HG02763 (cell line): ENCODE data around the gene CAPNS1.

Source experiments
- ATAC-seq: cut with Tn5 transposase; IDR thresholded peaks from one replicate; pipeline ENCODE4 v1.9.1; 2021; ENCODE audit warnings: mild to moderate bottlenecking, moderate library complexity; ENCODE audit not compliant: unreplicated experiment

CAPNS1 gene

DNA sequence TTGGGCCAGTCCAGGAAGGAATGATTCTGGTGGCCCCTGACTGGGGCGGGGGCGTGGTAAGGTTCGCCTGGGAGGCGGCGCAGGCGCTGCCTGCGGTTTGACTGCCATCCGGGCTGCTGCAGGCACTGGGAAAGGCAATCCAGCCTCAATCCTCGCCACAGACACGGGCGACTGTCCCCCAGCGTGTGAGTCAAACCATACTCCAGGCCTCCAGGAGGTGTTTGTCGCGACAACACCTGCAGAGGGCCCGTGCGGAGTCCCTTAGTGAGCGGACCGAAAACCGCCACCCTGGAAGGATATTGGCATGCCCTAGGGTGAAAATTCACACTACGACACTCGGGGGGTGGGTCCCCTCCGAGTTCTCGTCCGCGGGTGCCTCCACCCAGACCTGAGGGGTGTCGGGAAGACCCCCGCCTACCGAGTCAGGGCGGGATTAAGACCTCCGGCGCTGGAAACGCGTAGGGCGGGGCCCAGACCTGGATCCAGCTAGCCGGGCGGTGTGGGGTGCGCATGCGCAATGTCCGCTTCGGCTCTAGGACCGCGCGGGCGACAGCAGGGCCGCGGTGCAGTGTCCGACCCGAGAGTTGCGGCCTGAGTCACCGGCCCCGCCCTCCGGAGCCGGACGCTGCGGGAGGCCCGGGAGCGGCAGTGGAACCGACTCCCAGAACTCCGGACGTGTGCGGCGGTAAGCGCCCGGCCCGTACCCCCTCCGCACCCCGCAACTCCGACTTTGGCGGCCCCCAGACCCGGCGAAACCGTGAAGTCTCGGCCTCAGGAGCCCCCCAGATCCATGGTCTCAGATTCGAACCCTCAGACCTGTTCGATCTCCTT, at the start of gene CAPNS1:
TSS of gene CAPNS1 (plus strand) at position 594 of the 831 bp plus-strand sequence. CDS start 946 bp downstream, outside the sequence.
- ATAC-seq = peak; percentile 85

DNA sequence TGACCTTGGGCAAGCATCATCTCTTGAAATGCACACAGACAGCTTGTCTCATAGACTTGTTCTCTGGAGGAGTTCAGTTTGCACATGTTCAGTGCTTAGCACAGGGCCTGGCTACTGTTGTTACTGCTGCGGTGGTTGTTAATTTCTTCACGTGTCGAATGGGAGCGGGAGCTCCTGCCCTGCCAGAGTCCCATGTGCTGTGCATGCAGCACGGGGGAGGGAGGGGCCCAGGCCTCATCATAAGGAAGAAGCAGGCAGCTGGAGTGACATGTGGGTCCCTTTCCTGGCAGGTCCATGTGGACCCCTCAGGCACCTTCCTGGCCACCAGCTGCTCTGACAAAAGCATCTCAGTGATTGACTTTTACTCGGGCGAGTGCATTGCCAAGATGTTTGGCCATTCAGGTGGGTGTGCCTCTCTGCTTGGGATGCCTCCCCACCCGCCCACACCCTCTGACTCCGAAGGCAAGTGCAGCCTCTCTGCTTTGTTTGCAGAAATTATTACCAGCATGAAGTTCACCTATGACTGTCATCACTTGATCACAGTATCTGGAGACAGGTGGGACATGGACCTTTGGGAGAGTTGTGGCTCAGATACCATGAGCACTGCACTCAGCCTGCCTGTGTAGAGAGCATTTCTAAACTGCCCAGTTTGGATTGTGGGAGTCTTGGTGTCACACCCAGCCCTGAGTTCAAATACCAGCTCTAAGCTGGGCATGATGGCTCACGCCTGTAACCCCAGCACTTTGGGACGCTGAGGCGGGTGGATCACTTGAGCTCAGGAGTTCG, 48.8 kb upstream of the CAPNS1 start:
- ATAC-seq = no peak

DNA sequence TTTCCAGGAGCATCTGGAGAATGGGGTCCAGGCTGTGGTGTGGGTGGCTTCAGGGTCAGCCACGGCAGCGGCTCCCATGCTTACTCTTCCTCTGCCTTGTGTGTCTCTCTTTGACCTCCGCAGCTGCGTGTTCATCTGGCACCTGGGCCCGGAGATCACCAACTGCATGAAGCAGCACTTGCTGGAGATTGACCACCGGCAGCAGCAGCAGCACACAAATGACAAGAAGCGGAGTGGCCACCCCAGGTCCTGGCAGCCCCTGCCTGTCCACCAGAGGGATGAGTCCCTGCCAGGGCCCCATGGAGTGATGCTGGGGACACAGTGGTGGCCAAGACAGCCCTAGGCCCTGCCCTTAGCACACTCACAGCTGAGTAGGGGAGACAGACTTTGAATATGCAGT, 47.3 kb upstream of the CAPNS1 start:
- ATAC-seq = no peak

DNA sequence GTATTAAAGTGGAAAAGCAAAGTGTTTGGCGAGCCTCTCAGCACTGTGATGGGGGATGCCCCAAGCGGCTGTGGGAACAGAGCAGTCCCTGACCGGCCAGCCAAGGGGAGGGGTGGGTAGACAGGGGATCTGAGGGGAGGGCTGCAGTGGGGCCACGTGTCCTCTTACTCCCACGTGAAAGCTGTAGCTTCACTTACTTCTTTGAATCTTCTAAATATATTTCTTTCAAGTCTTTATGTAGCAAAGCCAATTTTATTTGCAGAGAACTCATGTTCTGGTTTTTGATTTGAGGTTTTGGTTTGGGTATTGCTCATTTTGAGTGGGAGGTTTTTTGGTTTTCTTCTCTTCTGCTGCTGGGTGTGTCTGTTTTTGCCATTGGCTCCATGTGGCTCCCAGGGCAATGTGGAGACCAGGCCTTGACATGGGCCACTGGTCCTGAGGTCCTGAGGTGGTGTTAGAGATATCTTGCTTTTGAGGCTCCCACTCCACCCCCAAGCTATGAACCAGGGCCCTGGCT, 46.7 kb upstream of the CAPNS1 start:
- no peak for ATAC-seq

DNA sequence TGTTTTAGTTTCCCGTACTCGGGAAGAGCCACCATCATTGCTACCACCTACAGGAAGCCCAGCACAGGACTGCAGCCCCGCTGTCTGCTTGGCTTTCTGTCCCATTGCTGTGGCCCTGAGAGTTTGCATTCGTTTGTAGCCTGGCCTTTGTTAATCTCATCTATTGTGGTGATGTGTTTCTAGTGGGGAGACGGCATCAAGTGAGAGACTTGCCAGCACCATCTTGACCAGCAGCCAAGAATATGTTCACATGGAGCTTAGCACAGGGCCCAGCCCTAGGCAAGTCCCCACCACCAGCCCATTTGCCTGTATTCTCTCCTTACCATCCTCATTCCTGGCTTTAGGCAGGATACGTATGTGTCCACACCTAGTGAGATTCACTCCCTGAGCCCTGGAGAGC, 46.2 kb upstream of the CAPNS1 start:
- no peak for ATAC-seq

DNA sequence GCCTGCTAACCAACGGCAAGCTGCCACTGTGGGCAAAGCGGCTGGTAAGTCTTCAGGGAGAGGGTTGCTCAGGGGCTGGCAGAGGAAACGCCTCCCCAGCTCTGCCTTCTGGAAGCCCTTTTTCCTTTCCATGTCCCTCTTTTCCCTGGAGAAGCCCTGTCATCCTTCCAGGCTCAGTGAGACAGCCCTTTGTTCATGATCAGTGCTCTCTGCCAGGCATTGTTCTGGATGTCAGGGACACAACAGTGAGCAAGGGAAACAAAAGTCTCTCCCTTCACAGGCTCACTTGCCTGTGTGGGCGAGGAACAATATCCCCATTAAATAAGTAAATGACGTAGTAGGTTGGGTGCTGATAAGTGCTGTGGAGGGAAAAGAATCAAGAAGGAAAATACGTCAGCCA, 42.8 kb upstream of the CAPNS1 start:
- ATAC-seq = no peak

DNA sequence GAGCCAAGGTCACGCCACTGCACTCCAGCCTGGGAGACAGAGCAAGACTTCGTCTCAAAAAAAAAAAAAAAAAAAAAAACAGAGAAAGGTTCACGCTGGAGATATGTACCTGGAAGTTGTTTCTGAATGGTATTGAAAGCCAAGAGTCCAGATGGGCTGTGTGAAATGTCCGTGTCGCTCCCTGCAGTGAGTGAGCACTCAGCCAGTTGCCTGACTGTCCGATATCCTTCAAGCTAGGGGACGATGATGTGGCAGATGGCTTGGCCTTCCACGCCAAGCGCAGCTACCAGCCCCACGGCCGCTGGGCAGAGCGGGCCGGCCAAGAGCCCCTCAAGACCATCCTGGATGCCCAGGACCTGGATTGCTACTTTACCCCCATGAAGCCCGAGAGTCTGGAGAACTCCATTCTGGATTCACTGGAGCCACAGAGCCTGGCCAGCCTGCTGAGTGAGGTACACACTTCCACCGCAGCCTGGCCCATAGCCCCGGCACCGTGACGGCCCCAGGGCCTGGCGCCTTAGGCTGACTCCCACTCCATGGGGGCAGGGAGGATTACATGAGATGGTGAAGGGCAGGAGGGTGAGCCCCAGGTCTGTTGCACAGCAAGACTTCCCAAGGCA, 40.6 kb upstream of the CAPNS1 start:
- ATAC-seq = no peak

DNA sequence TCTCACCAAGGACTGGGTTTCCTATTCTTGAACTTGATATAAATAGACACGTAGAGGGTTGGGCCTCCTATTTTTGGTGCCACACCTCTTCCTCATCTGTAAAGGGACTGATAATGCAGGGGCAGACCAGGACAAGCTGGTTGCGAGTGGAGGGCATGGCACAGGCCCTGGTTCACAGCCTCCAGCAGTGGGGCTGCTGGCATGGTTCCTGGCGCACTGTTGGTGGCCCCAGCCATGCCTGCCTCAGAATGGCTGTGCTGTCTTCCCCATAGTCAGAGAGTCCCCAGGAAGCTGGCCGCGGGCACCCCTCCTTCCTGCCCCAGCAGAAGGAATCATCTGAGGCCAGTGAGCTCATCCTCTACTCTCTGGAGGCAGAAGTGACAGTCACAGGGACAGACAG, 39.4 kb upstream of the CAPNS1 start:
- no peak for ATAC-seq

DNA sequence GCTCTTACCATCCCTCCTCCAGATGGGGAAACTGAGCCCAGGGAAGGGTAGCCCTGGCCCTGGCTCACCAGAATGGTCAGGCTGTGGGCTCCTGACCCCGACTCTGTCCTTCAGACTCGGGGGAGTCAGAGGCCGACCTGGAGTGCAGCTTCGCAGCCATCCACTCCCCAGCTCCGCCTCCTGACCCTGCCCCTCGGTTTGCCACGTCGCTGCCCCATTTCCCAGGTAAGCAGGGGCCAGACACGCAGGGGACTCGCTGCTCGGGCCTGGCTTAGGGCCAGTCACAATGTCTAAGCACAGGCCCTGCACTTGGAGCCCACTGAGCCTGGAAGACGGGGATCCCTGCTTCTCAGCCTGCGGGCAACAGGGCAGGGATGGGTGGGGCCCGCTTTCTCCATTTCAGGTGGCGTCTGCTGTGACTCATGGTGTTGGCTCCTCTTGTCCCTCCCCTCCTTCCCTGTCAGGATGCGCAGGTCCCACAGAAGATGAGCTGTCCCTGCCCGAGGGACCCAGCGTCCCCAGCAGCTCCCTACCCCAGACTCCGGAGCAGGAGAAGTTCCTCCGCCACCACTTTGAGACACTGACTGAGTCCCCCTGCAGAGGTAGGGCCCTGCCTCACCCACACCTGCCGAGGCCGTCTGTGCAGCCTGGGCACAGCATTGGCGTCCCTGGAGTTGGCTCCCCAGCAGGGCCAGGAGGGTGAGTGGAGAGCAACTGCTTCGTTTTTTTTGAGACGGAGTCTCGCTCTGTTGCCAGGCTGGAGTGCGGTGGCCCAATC, 38.1 kb upstream of the CAPNS1 start:
- no peak for ATAC-seq

DNA sequence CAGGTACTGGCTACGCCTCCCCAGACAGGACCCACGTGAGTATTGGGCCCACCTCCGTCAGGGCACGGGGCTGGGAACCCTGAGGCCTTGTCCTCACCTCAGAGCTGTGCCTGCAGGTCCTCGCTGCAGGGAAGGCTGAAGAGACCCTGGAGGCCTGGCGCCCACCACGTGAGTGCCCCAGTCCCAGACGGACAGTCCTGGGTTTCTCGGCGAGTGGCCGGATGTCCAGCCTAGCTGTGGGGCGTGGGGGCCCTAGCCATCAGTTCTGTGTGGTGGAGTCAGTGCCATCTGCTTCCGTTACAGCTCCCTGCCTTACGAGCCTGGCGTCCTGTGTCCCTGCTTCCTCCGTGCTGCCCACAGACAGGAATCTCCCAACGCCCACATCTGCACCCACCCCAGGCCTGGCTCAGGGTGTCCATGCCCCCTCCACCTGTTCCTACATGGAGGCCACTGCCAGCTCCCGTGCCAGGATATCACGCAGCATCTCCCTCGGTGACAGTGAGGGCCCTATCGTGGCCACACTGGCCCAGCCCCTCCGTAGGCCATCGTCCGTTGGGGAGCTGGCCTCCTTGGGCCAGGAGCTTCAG, 36.7 kb upstream of the CAPNS1 start:
- ATAC-seq = no peak

DNA sequence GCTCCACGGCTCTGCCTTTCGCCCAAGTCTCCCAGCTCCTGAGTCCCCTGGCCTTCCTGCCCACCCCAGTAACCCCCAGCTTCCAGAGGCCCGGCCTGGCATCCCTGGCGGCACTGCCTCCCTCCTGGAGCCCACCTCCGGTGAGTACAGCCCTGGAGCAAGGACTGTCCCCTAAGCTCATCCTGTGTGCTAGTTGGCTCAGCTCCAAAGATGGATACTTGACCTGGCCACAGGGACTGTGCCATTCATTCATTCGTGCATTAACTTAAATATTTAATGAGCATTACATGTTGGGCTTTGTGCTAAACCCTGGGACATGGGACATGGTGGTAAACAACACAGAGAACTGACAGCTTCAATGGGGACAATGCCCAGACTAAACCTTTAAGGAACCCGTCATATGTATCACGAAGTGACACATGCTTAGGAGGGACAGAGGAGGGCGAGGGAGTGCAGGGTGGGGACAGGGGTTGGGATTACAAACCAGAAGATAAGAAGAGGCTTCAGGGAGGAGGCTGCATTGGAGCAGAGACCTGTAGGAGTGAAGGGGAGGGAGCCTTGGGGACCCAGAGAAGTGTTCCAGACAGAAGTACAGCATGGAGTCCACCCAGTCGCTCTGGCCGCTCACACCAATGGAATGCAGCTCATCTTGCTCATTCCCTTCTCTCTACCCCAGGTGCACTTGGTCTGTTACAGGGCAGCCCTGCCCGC, 35.9 kb upstream of the CAPNS1 start:
- no peak for ATAC-seq

DNA sequence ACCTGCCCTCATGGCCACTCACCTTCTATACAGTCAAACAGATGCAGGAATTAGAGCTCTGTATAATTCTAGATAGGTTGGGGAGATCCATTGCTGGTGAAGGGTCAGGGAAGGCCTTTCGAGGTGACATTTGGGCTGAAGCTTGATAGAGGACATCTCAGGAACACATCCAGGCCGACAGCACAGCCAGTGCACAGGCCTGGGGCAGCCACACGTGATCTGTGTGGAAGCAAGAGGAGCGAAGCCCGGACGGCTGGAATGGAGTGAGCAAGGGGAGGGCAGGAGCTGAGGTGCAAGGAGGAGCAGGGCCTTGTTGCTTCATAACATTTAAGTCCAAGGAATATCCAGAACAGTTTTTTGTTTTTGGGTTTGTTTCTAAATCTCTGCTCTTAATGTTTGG, 33.4 kb upstream of the CAPNS1 start:
- no peak for ATAC-seq

DNA sequence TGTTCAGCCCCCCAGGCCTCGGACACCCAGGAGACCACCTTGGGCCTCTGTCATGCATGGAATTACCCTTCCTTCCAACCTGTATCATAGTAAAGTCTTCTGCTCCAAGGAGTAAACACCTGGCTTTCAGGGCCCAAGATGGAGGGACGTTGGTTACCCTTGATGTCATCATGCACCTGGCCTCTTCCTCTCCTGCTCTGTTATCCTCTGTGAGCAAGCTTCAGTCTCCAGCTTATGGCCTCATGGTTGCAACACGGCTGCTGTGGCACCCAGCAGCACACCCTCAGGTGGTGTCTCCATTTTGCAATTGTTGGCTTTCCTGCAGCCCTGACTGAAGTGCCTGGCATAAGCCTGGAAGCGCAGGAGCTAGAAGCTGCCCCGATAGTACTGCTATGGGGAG, 32.9 kb upstream of the CAPNS1 start:
- no peak for ATAC-seq

DNA sequence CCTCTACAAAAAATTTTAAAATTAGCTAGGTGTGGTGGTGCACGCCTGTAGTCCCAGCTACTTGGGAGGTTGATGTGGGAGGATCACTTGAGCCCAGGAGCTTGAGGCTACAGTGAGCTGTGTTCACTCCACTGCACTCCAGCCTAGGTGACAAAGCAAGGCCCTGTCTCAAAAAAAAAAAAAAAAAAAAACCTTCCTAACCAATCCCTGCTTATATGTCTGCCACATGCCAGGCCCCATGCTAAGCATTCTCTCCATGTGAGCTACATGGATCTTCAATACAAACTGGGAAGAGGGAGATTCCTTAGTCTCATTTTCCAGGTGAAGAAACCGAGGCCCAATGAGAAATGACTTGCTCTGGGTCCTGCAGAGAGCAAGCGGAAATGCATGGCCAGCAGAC, 31.2 kb upstream of the CAPNS1 start:
- no peak for ATAC-seq

DNA sequence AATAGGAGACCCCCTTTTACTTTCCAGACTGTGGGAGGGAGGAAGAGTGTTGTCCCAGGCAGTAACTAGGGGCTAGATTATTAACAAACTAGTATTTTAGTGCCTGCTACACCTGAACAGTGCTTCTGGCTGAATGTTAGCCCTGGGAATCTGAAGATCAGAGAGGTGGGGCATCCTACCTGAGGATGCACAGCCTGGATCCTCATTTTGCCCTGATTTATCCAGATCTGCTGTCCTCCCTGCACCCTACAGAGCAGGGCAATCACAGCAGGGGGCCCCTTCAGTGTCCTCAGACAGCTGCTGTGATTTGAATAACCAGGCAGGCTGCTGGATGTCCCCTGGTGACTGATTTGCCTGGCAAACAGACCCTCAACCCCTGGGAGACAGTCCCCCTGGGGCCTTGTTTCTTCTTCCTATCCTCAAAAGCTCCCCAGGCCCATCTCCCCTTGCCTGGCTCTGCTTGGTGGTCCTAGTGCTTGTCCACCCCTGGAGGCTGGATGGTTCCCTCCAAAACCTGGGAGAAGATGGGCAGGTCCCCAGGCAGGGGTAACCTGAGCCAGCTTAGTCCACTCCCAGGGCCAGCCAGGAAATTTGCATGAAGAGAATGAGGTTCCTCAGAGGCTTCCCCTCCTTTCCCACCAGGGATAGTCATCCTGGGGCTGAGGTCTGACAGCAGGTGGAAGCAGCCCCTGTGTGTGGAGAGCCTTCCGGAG, 29.2 kb upstream of the CAPNS1 start, which contains the start of gene OVOL3:
TSS of gene OVOL3 (plus strand) at position 657 of the 713 bp plus-strand sequence. CDS start 60 bp downstream, outside the sequence.
- ATAC-seq = no peak

DNA sequence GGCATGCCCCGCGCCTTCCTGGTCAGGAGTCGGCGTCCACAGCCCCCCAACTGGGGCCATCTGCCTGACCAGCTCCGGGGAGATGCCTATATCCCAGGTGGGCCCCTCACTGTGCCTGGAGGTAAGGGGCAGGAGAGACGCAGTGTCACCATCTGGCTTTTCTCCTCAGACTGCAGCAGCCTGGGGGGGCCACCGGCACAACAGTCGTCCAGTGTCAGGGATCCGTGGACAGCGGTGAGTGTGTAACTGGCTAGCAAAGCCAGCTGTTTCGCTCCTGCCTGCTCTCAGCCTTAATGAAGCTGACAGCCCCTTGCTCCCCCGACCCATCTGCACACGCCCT, 28.7 kb upstream of the CAPNS1 start:
- no peak for ATAC-seq

DNA sequence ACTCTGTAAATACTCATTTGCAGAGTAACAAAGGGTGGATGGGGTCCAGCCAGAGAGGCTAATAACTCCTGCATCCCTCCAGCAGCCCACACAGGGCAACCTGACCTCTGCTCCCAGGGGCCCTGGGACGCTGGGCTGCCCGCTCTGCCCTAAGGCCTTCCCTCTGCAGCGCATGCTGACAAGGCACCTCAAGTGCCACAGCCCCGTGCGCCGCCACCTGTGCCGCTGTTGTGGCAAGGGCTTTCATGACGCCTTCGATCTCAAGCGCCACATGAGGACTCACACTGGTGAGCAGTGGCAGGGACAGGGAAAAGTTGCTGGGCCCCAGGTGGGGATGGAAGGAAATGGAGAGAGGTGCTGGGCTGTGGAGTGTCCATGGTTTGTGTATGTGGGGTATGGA, 27.2 kb upstream of the CAPNS1 start:
- ATAC-seq = no peak

DNA sequence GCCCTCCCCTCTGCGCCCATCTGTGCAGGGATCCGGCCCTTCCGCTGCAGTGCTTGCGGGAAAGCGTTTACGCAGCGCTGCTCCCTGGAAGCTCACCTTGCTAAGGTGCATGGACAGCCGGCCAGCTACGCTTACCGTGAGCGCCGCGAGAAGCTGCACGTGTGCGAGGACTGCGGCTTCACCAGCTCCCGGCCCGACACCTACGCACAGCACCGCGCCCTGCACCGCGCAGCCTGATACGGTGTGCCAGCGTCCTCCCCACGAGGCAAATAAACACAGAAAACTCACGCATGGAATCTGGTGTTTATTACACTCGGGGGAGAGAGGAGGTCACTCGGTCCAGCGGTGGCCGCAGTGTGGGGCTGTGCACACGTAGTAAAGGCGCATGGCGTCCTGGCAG, 26.4 kb upstream of the CAPNS1 start:
- ATAC-seq = no peak
